ENCODE results near the gene HASPIN. TPM values are rescaled to one million over a fixed set of nuclear protein-coding genes. Genes with fewer than 3 reads are reported as not detected.
A peak's percentile ranks its signal among the peaks of the same experiment; 100 is the strongest.
"Not testable (repeated sequence)": the region's sequence is repeated elsewhere in the genome, so short reads cannot be mapped to it uniquely, and the experiment has no call there.

Gene HASPIN
- total RNA-seq, 6 experiments from 2014 or later: 0.07 to 1.1 (median 0.27) TPM; not detected in 1

GRCh38 chr17:3724378-3725077 lies 825 bp downstream of the HASPIN start:
- 28% methylated on average over 9 of the region's 27 CpGs for WGBS (ENCODE audit: insufficient coverage, low coverage, low lambda C conversion rate, missing lambda C conversion rate)
- H3K9me3 ChIP-seq: no peaks in the 10 kb centered on the region
- TF ChIP-seq POLR2A (IDR thresholded peaks at IDR 0.05) (no peak), CTCF (IDR thresholded peaks at IDR 0.05) (no peak)
- peak overlapping the region; percentile 65 to 87 (median 82) for H3K4me3 ChIP-seq
- DNase-seq (no peak), ATAC-seq (peak in 1 of 4 donors; percentile 11)
- peaks cover 0 to 13% (median 0%) of the 10 kb centered on the region in 4 donors for H3K4me1 ChIP-seq
- no peak overlapping the region for H3K27ac ChIP-seq
- intact Hi-C loops (cut with DNase I): no loop called here
- no peaks in the 10 kb centered on the region for H3K36me3 ChIP-seq
- no peaks in the 10 kb centered on the region for H3K27me3 ChIP-seq

- ATAC-seq (no peak), DNase-seq (no peak)
- 33% methylated on average over 2 of the region's 2 CpGs for WGBS (ENCODE audit: insufficient coverage, low coverage, low lambda C conversion rate, missing lambda C conversion rate)
- TF ChIP-seq POLR2A (IDR thresholded peaks at IDR 0.05) (no peak), CTCF (IDR thresholded peaks at IDR 0.05) (no peak)
- Histone ChIP-seq H3K4me1 (peaks cover 0 to 18% (median 0%) of the 10 kb centered on the region in 4 donors), H3K9me3 (no peaks in the 10 kb centered on the region), H3K27ac (no peak overlapping the region), H3K4me3 (no peak overlapping the region), H3K36me3 (no peaks in the 10 kb centered on the region), H3K27me3 (no peaks in the 10 kb centered on the region)
- intact Hi-C loops (cut with DNase I): no loop called here
Measured at GRCh38 chr17:3727041-3727440, 3.3 kb downstream of the HASPIN start.

GRCh38 chr17:3728099-3728498 lies 4.4 kb downstream of the HASPIN start:
- 100% methylated on average over 1 of the region's 3 CpGs for WGBS (ENCODE audit: insufficient coverage, low coverage, low lambda C conversion rate, missing lambda C conversion rate)
- H3K36me3 ChIP-seq; DNase-seq; H3K27ac ChIP-seq; H3K27me3 ChIP-seq; intact Hi-C loops (cut with DNase I); H3K4me3 ChIP-seq; ATAC-seq; H3K9me3 ChIP-seq: not testable (repeated sequence)
- peaks cover 0 to 21% (median 0%) of the 10 kb centered on the region in 4 donors for H3K4me1 ChIP-seq

- peaks cover 0 to 15% (median 0%) of the 10 kb centered on the region in 4 donors for H3K4me1 ChIP-seq
- no peak overlapping the region for H3K4me3 ChIP-seq
- no peak for ATAC-seq
- no peaks in the 10 kb centered on the region for H3K36me3 ChIP-seq
- TF ChIP-seq POLR2A (IDR thresholded peaks at IDR 0.05): no peak
- no peak for TF ChIP-seq CTCF (IDR thresholded peaks at IDR 0.05)
- no peak overlapping the region for H3K27ac ChIP-seq
- no peaks in the 10 kb centered on the region for H3K9me3 ChIP-seq
- H3K27me3 ChIP-seq: no peaks in the 10 kb centered on the region
- intact Hi-C loops (cut with DNase I): loop anchor here in 1 of 2 donors (10.0 kb wide), 1 partner anchor 115 kb away; the partner anchor contains the start of gene NCBP3
- DNase-seq: no peak
- WGBS (ENCODE audit: insufficient coverage, low coverage, low lambda C conversion rate, missing lambda C conversion rate): 0% methylated on average over 1 of the region's 6 CpGs
Measured at GRCh38 chr17:3729881-3730280, 6.2 kb downstream of the HASPIN start.

GRCh38 chr17:3730881-3731429 lies 7.3 kb downstream of the HASPIN start:
- H3K36me3 ChIP-seq: no peaks in the 10 kb centered on the region
- H3K4me1 ChIP-seq: peaks cover 0 to 15% (median 0%) of the 10 kb centered on the region in 4 donors
- WGBS (ENCODE audit: insufficient coverage, low coverage, low lambda C conversion rate, missing lambda C conversion rate): 62% methylated on average over 7 of the region's 9 CpGs
- no peak overlapping the region for H3K4me3 ChIP-seq
- H3K9me3 ChIP-seq: no peaks in the 10 kb centered on the region
- no peak overlapping the region for H3K27ac ChIP-seq
- H3K27me3 ChIP-seq: no peaks in the 10 kb centered on the region
- ATAC-seq (no peak), DNase-seq (no peak)
- no peak for TF ChIP-seq CTCF (IDR thresholded peaks at IDR 0.05)
- no peak for TF ChIP-seq POLR2A (IDR thresholded peaks at IDR 0.05)
- intact Hi-C loops (cut with DNase I): loop anchor here in 1 of 2 donors (10.0 kb wide), 1 partner anchor 114 kb away; the partner anchor contains the start of gene NCBP3

All from right lobe of liver (tissue), 6 donors.